ENCODE results near the gene BIRC7. TPM values are rescaled to one million over a fixed set of nuclear protein-coding genes. Genes with fewer than 3 reads are reported as not detected.

Gene BIRC7
- total RNA-seq, 2 experiments from 2014 or later, result not detected

GRCh38 chr20:63216849-63217471 is 18.7 kb upstream of the BIRC7 start:
- POLR2A ChIA-PET, result interaction anchor here (1.0 to 1.5 kb wide), 3 partner anchors 55 to 114 kb away, joined by 3 read pairs; partner anchors contain the start of gene ARFGAP1
- H3K27ac ChIP-seq (ENCODE audit: low read depth in 1 of 2, low read length in 2 of 2), result peak overlapping the region; percentile 44 to 70
- CTCF ChIA-PET, result interaction anchor here (0.9 to 1.0 kb wide), 2 partner anchors 34 to 56 kb away, joined by 3 read pairs; no protein-coding TSS in a partner anchor
- Mint-ChIP-seq H3K27ac (peak overlapping the region; percentile 92), H3K27me3 (no peaks in the 10 kb centered on the region), H3K36me3 (ENCODE audit: low read depth) (peaks cover 34% of the 10 kb centered on the region), H3K4me3 (peak overlapping the region; percentile 93), H3K9me3 (no peaks in the 10 kb centered on the region), H3K4me1 (ENCODE audit: low read depth) (peaks cover 42% of the 10 kb centered on the region)
- ATAC-seq (ENCODE audit: poor library complexity), result no peak
- intact Hi-C loops (cut with DNase I, micrococcal nuclease), result loop anchor here in 1 of 2 experiments (1.0 to 10.0 kb wide), 6 partner anchors 55 to 1035 kb away; partner anchors contain the start of genes ARFGAP1, CABLES2, GID8 and MTG2
- peak overlapping the region; percentile 64 for H3K4me3 ChIP-seq (ENCODE audit: low read length)
- no peaks in the 10 kb centered on the region for H3K27me3 ChIP-seq (ENCODE audit: control insufficient read depth in 1 of 2, insufficient read depth in 2 of 2, low read length in 2 of 2)
- no peaks in the 10 kb centered on the region for H3K9me3 ChIP-seq (ENCODE audit: control insufficient read depth in 1 of 2, insufficient read depth in 1 of 2, low read length in 2 of 2)
- peaks cover 40% of the 10 kb centered on the region for H3K4me1 ChIP-seq (ENCODE audit: insufficient read depth, low read length)
- H3K36me3 ChIP-seq (ENCODE audit: insufficient read depth, low read length), result peaks cover 23% of the 10 kb centered on the region
- no peak for TF ChIP-seq CTCF (IDR thresholded peaks at IDR 0.05)
- peak in 1 of 14 experiments; percentile 31 for DNase-seq

- no peak for TF ChIP-seq CTCF (IDR thresholded peaks at IDR 0.05)
- no peaks in the 10 kb centered on the region for H3K9me3 Mint-ChIP-seq
- peaks cover 15% of the 10 kb centered on the region for H3K36me3 ChIP-seq (ENCODE audit: insufficient read depth, low read length)
- intact Hi-C loops (cut with DNase I, micrococcal nuclease), result loop anchor here in 1 of 2 experiments (5.0 to 10.0 kb wide), 5 partner anchors 283 to 1035 kb away; partner anchors contain the start of genes CABLES2, GID8, MTG2 and OSBPL2
- H3K4me3 ChIP-seq (ENCODE audit: low read length), result no peak overlapping the region
- H3K4me1 ChIP-seq (ENCODE audit: insufficient read depth, low read length), result peaks cover 32% of the 10 kb centered on the region
- H3K9me3 ChIP-seq (ENCODE audit: control insufficient read depth in 1 of 2, insufficient read depth in 1 of 2, low read length in 2 of 2), result no peaks in the 10 kb centered on the region
- peaks cover 27% of the 10 kb centered on the region for H3K36me3 Mint-ChIP-seq (ENCODE audit: low read depth)
- no peaks in the 10 kb centered on the region for H3K27me3 ChIP-seq (ENCODE audit: control insufficient read depth in 1 of 2, insufficient read depth in 2 of 2, low read length in 2 of 2)
- ATAC-seq (ENCODE audit: poor library complexity) (no peak), DNase-seq (no peak)
- POLR2A ChIA-PET, result no interaction called here
- H3K27ac Mint-ChIP-seq, result peak overlapping the region; percentile 92
- H3K4me3 Mint-ChIP-seq, result no peak overlapping the region
- CTCF ChIA-PET, result no interaction called here
- no peaks in the 10 kb centered on the region for H3K27me3 Mint-ChIP-seq
- peaks cover 34% of the 10 kb centered on the region for H3K4me1 Mint-ChIP-seq (ENCODE audit: low read depth)
- no peak overlapping the region for H3K27ac ChIP-seq (ENCODE audit: low read depth in 1 of 2, low read length in 2 of 2)
These were observed 18.0 kb upstream of the BIRC7 start for GRCh38 chr20:63217706-63218105.

GRCh38 chr20:63218701-63219446 is 16.8 kb upstream of the BIRC7 start:
- H3K36me3 Mint-ChIP-seq (ENCODE audit: low read depth), result peaks cover 16% of the 10 kb centered on the region
- ChIA-PET CTCF (no interaction called here), POLR2A (no interaction called here)
- peaks cover 27% of the 10 kb centered on the region for H3K4me1 ChIP-seq (ENCODE audit: insufficient read depth, low read length)
- no peak overlapping the region for H3K4me3 Mint-ChIP-seq
- no peaks in the 10 kb centered on the region for H3K9me3 ChIP-seq (ENCODE audit: control insufficient read depth in 1 of 2, insufficient read depth in 1 of 2, low read length in 2 of 2)
- intact Hi-C loops (cut with DNase I, micrococcal nuclease), result loop anchor here in 1 of 2 experiments (5.0 to 10.0 kb wide), 5 partner anchors 284 to 1037 kb away; partner anchors contain the start of genes CABLES2, GID8, MTG2 and OSBPL2
- ATAC-seq (ENCODE audit: poor library complexity) (no peak), DNase-seq (no peak)
- H3K27me3 ChIP-seq (ENCODE audit: control insufficient read depth in 1 of 2, insufficient read depth in 2 of 2, low read length in 2 of 2), result no peaks in the 10 kb centered on the region
- no peaks in the 10 kb centered on the region for H3K27me3 Mint-ChIP-seq
- no peak for TF ChIP-seq CTCF (IDR thresholded peaks at IDR 0.05)
- peaks cover 4% of the 10 kb centered on the region for H3K36me3 ChIP-seq (ENCODE audit: insufficient read depth, low read length)
- H3K9me3 Mint-ChIP-seq, result no peaks in the 10 kb centered on the region
- peaks cover 23% of the 10 kb centered on the region for H3K4me1 Mint-ChIP-seq (ENCODE audit: low read depth)
- no peak overlapping the region for H3K4me3 ChIP-seq (ENCODE audit: low read length)
- H3K27ac Mint-ChIP-seq, result no peak overlapping the region
- no peak overlapping the region for H3K27ac ChIP-seq (ENCODE audit: low read depth in 1 of 2, low read length in 2 of 2)

Data from CD4-positive, alpha-beta T cell (primary cell).